Psoas muscle (tissue), 8 donors: Measurements from ENCODE around the gene MED12. TPM values are rescaled to one million over a fixed set of nuclear protein-coding genes. Genes with fewer than 3 reads are reported as not detected.

Source experiments
- ATAC-seq, 4 donors: fragments of 200-7000 bp; cut with Tn5 transposase; one replicate each; pipeline ENCODE4 v1.9.1; 2020; ENCODE audit warnings: moderate library complexity in 3 of 4, mild to moderate bottlenecking in 2 of 4
- DNase-seq, 2 donors: peaks; one replicate each; pipeline ENCODE4 v3.0.0-alpha.2; 2020
- H3K27ac ChIP-seq: fragments of 200-600 bp; one replicate; pipeline ENCODE4 v1.8.0; 2022
- H3K27me3 ChIP-seq, 3 donors: fragments of 200-600 bp in 1 of 3; one replicate each; pipeline versions ENCODE4 v1.6.1 to v1.8.0; 2013 to 2022; ENCODE audit warnings: low read length in 2 of 3, mild to moderate bottlenecking in 2 of 3, moderate library complexity in 1 of 3; ENCODE audit not compliant: insufficient read depth in 3 of 3
- H3K36me3 ChIP-seq, 2 donors: fragments of 200-600 bp in 1 of 2; one replicate each; pipeline versions ENCODE4 v1.6.1 to v1.8.0; 2013 to 2022; ENCODE audit warnings: low read depth in 1 of 2, mild to moderate bottlenecking in 1 of 2, moderate library complexity in 1 of 2; ENCODE audit not compliant: insufficient read depth in 1 of 2
- H3K4me1 ChIP-seq: fragments of 200-600 bp; one replicate; pipeline ENCODE4 v1.8.0; 2022
- H3K4me3 ChIP-seq: fragments of 200-600 bp; one replicate; pipeline ENCODE4 v1.8.0; 2022; ENCODE audit warnings: mild to moderate bottlenecking
- H3K9me3 ChIP-seq: fragments of 200-600 bp; one replicate; pipeline ENCODE4 v1.8.0; 2022
- WGBS, 3 donors: extraction: QIAGEN DNeasy Blood & Tissue Kit; methylation state at CpG; one replicate each; pipeline versions ENCODE4 v1.1.6 to v1.1.7; 2013; 5-methylcytosine and 5-hydroxymethylcytosine counted together
- intact Hi-C, 2 donors: fragments of 100-400 bp; cut with DNase I; formaldehyde crosslinking; loops; one replicate each; pipeline versions ENCODE4 v1.11.0 to v1.14.2; 2022
- polyA plus RNA-seq, 3 donors: library from polyadenylated mRNA; stranded (reverse); fragments of 200-250 nt; gene quantifications; one replicate each; pipeline ENCODE4 v1.2.3, GENCODE V29; 2013
- total RNA-seq, 4 donors: library from RNA; stranded (reverse); fragmentation: NEBNext Ultra II Directional in 2 of 4; extraction: Animal tissue kit (Norgen Biotek cat#: 25700) in 2 of 4; gene quantifications; one replicate each; pipeline versions ENCODE4 v1.2.1 to v1.2.4, GENCODE V29; 2021 to 2023
- TF ChIP-seq, protein P1 (sequence below): fragments of 200-600 bp; IDR thresholded peaks from one replicate; pipeline ENCODE4 v1.8.0; 2022; ENCODE audit warnings: antibody characterized with exemption
- donor health status: healthy with polysubstance abuse.
- donor health status: DM: no; HTN: no; CAD: no; lungs with moderate emphysema.
- donor health status: Bipolar disorder and iron deficiency.
- donor health status: healthy.
- donor health status: DM: yes; HTN: yes; CAD: no.
- donor health status: DM: no; HTN: no; CAD: no.
- donor health status: DM: no; HTN: no; CAD: no.
- donor health status: DM: yes; HTN: yes; CAD: no.

Gene MED12
- total and polyA plus RNA-seq, 7 donors, result 7.1 to 24.8 (median 20.7) TPM

DNA sequence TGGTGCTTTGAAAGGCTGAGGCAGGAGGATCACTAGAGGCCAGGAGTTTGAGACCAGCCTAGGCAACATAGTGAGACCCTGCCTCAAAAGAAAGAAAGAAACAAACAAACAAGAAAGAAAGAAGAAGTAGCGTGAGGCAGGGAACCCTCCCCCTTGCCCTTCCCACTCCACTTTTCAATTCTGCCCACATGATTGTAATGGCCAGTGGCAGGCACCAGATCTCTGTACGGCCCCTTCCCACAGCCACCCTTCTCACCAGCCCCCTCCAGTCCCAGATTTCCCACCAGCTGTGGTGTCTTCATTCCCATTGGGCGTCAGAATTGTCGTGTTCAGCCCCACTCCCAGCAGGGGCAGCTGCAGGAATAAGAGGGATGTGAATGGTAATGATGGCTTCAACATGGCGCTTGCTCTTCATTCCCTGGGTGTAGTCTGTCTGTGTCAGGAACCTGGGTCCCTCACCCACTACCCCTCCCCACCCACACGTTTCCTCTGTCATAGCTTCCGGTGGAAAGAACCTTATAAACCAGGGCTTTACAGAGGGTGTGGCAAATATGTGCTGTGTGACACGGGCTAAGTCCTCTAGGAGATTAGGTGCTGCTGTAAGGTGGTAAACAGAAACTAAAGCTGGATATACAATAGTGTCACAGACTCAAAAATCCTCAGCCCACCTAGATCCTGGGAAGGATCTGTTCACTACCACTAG, 7.1 kb upstream of the MED12 start, which contains the start of gene IL2RG:
Gene IL2RG (minus strand): TSS at position 437 of the 703 bp plus-strand sequence. CDS start 38 bp downstream, at position 399.
- Histone ChIP-seq H3K36me3 (no peaks in the 10 kb centered on the region), H3K27me3 (no peaks in the 10 kb centered on the region), H3K4me3 (no peak within 1 kb of the TSS), H3K27ac (no peak within 1 kb of the TSS), H3K4me1 (no peaks in the 10 kb centered on the region), H3K9me3 (no peaks in the 10 kb centered on the region)
- intact Hi-C loops, result no loop called here
- DNase-seq, result no peak
- 44 to 60% (median 51%) methylated on average over 8 of the region's 8 CpGs for WGBS, 3 donors
- TF ChIP-seq, protein P1, sequence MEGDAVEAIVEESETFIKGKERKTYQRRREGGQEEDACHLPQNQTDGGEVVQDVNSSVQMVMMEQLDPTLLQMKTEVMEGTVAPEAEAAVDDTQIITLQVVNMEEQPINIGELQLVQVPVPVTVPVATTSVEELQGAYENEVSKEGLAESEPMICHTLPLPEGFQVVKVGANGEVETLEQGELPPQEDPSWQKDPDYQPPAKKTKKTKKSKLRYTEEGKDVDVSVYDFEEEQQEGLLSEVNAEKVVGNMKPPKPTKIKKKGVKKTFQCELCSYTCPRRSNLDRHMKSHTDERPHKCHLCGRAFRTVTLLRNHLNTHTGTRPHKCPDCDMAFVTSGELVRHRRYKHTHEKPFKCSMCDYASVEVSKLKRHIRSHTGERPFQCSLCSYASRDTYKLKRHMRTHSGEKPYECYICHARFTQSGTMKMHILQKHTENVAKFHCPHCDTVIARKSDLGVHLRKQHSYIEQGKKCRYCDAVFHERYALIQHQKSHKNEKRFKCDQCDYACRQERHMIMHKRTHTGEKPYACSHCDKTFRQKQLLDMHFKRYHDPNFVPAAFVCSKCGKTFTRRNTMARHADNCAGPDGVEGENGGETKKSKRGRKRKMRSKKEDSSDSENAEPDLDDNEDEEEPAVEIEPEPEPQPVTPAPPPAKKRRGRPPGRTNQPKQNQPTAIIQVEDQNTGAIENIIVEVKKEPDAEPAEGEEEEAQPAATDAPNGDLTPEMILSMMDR, result no peak
- no peak for ATAC-seq

DNA sequence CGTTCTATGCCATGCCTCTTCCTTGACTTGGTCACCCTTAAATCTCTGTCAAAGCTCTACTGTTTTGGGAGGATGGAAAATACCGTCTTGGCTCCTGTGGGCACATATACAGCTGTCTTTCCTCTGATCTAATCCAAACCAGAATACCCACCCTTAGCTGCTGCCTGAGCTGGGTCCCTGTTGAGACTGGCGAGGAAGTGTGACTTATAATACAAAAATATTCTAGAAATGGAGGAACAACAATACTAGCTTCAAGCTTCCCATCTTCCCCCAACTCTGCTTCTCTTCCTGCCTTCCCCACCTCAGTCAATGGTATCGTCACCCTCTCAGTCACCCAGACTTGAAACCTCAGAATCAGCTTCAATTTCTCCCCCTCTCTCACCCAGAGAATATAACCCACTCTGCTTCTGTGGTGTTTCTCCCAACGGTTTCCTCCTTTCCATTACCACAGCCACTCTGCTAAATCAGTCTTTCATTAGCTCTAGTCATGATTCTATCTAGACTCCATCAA, 6.4 kb upstream of the MED12 start:
- intact Hi-C loops, result no loop called here
- H3K36me3 ChIP-seq, result no peaks in the 10 kb centered on the region
- 43 to 53% (median 44%) methylated on average over 5 of the region's 5 CpGs for WGBS, 3 donors
- ATAC-seq (no peak), DNase-seq (no peak)
- H3K4me1 ChIP-seq, result no peaks in the 10 kb centered on the region
- H3K27ac ChIP-seq, result no peak overlapping the region
- no peaks in the 10 kb centered on the region for H3K9me3 ChIP-seq
- TF ChIP-seq, protein P1, result no peak
- no peak overlapping the region for H3K4me3 ChIP-seq
- no peaks in the 10 kb centered on the region for H3K27me3 ChIP-seq

DNA sequence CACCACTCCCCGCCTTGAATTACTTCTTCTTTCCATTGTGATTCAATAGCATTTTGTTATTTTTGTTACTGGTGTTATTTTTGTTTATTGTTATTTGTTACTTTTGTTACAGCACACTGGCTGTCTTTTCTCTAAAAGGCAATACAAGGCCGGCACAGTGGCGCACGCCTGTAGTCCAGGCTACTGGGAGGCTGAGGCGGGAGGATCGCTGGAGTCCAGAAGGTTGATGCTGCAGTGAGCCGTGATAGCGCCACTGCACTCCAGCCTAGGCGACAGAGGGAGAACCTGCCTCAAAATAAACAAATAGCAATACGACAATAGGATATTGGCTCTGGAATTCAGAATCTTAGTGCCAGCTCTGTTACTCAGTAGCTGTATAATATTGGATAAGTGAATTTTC, 1.0 kb upstream of the MED12 start:
- Histone ChIP-seq H3K27me3 (no peaks in the 10 kb centered on the region), H3K4me1 (peaks cover 9% of the 10 kb centered on the region), H3K36me3 (peaks cover 0 to 25% of the 10 kb centered on the region in 2 donors), H3K4me3 (peak overlapping the region; percentile 70), H3K9me3 (no peaks in the 10 kb centered on the region), H3K27ac (peak overlapping the region; percentile 79)
- intact Hi-C loops, result no loop called here
- no peak for DNase-seq
- 78 to 86% (median 78%) methylated on average over 10 of the region's 10 CpGs for WGBS, 3 donors
- TF ChIP-seq, protein P1, result no peak
- ATAC-seq, result no peak

DNA sequence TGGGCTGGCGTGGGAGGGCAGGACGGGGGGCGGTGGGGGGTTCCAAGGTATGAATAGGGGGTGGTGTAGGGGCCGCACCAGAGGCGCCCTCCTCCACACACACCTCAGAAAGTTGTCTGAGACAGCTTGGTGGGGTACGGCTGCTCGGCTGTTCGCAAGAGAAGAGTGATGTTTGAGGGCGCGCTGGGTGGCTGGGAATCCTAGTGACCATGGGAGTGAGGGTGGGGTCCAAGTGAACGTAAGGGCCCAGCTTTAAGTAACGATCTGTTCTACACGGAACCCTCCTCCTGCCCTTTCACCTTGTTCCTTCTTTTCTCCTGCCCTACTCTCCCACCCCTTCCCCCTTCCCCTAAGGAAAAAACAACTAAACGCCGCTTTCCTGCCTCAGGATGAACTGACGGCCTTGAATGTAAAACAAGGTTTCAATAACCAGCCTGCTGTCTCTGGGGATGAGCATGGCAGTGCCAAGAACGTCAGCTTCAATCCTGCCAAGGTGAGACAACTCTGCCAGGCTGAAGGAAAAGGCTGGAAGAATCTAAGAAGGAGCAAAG, 664 bp downstream of the MED12 start:
- Histone ChIP-seq H3K4me3 (peak overlapping the region; percentile 70), H3K9me3 (no peaks in the 10 kb centered on the region), H3K36me3 (peaks cover 0 to 42% of the 10 kb centered on the region in 2 donors), H3K4me1 (peaks cover 9% of the 10 kb centered on the region), H3K27me3 (no peaks in the 10 kb centered on the region), H3K27ac (peak overlapping the region; percentile 79)
- TF ChIP-seq, protein P1, result no peak
- ATAC-seq, result peak in 3 of 4 donors; percentile 9 to 49 (median 16)
- DNase-seq, result no peak
- intact Hi-C loops, result no loop called here
- 0 to 19% (median 3%) methylated on average over 11 to 17 of the region's 17 CpGs for whole genome bisulfite sequencing, 3 donors
